Measurements from ENCODE around the gene CPNE4.

Gene CPNE4

DNA sequence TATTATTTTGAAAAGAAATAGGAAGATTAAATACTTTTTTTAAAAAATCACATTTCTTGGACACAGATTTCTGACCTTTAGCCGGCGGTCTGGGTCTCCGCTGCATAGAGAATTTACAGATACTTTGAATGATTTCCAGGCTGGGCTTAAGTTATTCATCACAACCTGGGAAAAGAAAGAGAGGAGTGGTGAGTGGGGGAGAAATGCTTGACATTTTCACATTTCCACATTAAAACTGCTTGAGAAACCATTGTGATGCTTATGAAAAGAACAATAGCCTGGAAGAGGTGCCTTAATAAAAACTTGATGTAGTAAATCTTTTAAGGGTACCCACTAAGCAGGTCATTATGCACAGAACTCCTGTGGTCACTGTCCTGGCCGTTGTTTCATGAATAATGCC lies 365.2 kb downstream of the CPNE4 start:
- no peak for DNase-seq

DNA sequence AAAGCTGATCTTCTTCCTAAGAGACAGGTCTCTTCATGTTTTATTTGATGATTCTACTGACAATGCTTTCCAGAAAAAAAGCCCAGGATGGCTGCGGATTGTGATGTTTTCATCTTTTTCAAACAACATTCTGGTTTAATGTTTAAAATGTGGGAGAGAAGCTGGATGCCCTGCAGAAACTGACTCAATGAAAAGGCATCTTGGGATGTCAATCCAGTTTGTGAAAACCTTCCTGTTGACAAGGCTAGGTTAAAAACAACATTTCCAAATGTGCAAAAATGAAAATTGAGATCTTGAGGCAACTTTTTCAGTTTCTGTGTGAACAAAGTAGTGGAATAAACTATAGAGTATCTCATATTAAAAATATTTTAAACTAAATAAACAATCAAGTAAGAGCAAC lies 376.0 kb downstream of the CPNE4 start:
- no peak for DNase-seq

DNA sequence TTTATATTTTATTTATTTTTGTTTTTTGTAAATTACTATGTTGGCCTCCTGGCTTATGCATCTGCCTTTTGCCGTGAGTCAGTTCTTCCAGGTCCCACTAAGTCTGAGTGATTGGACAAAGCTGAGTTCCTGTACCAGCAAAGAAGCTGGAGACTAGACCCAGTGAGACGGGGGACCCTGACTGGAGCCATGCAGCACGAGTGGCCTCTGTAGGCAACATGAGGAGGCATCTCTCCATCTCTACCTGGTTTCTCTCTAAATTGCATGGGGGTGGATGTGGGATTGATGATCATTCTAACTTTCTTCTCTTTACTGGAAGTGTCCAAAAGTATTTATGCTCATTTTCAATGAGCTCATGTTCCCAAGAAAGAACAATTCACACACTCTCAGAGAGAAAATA lies 376.7 kb downstream of the CPNE4 start:
- DNase-seq = no peak

DNA sequence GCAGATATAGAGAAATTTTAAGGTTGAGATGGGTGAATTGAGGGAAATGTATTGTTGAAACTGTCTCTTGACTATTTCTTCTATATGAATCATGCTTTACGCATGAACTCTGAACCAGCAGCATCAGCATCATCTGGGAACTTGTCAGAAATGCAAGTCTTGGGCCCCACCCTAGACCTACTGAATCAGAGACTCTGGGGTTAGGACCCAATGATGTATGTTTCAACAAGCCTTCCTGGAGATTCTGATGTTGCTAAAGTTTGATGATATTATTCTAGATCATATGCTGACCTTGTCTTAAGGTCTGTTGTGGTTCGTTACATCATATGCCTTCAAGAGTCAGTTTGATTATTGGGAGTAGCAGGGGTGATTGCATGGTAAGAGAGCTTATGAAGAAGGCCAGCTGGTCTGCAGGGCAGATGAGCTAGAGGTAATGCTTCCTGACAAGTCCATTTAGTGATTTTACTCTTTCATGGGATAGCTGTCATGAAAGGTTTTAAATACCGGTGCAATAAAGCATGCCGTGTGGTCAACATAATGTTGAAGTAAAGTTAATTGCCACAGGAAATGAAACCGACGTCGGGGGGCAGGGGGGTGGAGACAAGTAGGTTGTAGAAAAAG lies 379.6 kb downstream of the CPNE4 start:
- DNase-seq = no peak

DNA sequence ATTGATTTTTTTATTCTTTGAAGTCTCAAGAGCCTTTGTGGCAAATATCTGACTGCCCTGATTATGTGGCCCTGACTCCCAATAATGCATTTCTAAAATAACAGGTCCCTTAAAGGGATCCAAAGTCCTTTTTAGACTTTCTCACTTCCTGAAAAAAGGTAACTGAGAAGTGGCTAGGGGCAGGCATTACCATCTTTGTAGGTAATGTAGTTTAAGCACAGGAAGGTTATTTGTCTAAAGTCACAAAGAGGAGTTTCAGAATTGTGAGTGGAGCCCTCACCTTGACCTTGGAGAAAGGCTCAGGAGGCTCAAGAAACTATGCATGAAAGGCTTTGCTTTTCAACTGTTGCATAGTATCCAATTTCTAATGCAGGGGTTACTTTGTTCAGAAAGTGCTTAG lies 389.2 kb downstream of the CPNE4 start:
- DNase-seq = no peak

DNA sequence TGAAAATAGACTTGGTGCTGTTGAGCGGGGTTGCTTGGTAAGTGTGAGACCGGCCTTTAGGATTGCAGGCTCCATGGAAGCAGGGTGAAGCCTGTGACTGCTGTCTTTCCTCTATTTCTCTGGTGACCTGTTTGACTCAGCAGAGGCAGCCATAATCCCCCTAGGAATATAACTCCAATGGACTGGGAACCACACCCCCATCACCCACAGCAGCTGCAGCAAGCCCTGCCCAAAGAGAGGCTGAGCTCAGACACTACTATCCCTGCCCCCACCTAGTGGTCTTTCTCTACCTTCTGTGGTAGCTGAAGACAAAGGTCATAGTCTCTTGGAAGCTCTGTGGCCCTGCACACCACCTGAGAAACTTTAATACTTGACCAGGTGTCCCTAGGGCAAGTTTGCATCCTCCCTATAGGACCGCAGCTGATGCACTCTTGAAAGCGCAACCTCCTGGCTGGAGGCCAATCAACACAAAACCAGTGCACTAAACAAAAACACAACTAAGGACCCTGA lies 398.5 kb downstream of the CPNE4 start:
- no peak for DNase-seq

DNA sequence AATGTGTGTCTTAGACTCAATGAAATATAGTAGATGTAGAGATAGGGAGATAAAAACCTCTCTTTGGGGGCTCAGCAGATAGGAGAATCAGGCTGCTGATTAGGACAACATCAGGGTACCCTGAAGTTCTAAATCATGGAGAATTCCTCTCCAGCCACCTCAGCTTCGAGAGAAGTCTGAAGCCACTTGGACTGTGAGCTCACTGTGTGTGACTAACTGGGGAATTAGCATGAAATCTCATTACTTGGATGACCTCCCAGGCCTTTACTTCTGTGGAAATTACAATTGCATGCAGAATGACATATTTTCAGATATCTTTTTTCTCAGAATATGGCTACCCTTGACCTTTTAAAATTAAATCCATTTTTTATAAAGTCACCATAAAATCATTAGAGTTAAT lies 404.0 kb downstream of the CPNE4 start:
- DNase-seq = no peak

DNA sequence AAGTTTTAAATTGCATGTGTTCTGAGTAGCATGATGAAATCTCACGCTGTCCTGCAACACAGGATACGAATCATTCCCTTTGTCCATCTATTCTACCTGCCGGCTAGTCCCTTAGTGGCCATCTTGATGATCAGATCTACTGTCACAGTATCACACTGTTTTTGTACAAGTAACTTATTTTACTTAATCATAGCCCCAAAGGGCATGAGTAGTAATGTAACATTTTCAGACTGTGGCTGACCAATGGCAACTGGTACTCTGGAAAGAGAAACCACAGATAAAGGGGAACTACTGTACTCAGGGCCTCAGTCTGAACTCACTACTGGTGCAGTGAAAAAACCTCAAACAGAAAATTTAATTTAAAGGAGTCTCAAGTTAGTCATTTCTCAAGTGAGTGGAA lies 404.7 kb downstream of the CPNE4 start:
- DNase-seq = no peak

DNA sequence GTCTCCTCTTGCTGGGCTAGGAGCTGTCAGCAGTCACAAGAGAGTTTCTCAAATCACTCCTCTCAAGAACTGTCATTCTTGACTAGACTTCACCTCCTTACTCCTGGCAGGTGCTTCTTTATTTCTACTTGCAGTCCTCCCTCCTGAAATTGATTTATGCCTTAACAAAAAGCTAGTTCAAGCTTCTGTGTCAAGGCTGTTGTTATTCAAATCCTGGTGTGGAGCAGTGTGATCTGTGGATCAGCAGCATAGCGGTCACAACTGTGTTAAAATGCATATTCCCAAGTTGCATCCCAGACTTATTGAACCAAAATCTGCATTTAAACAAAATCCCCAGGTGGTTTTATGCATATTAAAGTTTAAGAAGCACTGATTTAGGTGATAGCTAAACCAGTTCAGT lies 411.4 kb downstream of the CPNE4 start:
- DNase-seq = no peak

DNA sequence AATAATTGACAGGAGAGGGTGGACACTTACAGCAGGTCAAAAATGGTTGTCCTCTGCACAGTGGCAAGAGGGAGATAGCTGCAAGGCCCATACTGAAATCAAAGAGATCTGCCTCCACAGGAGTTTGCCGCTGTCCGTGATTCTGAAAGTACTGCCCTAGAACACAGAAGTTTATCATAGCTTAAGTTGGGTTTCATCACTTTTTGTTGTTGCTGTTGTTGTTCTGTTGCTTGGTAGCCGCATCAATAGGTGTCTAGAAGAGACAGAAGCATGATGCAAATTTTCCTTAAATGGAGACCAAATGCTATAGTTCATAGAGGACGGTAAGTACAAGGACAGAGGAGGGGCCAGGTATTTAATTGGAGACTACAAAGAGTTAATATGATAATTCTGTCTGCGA lies 412.1 kb downstream of the CPNE4 start:
- no peak for DNase-seq

DNA sequence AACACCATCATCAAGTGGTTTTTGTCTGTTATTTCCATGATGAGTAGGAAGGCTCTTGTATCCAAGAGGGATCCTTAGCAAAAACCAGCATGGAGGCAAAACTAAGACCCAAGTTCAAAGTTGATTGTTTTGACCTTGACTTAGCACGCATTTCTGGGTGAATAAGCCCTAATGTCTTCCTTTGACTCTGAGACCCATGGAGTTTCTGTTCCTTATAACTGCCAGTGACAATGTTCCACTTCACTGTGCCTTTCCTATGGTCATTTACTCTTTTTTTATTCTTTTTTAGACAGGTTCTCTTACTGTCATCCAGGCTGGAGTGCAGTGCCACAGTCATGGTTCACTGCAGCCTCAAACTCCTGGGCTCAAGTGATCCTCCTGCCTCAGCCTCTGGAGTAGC lies 413.8 kb downstream of the CPNE4 start:
- DNase-seq = no peak

DNA sequence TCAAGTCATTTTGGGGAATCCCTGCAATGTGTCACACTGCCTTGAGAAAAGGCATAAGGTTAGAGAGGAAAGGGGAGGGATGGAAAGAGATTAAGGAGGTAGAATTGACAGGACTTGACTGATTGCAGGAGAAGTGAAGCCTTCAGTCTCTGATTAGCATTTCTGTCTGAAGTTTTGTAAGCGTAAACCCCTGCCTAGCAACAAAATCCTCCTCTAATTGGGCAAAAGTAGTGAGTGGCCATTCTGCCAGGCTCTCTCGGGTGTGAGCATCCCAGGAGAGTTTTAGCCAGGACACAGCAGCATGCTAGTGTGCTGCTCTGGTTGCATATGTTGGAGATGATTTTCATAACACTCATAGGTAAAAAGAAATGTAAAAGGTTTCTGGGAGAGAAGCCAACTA lies 415.0 kb downstream of the CPNE4 start:
- DNase-seq = no peak

DNA sequence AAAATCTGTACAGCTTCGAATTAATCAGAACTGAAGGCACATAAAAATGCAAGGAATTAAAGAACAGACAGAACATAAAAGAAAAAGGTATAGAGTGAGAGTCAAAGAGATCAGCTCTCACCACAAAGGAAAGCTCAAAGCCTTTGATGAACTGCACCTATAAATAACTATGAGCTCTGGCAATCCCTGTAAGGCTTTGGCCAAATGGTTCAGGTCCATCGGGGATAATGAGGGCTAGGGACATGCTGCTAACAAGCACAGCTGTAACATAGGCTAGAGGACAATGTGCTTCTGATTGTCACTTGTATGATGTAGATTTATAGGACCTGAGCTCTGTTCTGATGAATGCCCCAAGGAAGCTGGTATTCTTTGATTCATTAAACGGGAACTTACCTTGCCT lies 418.1 kb downstream of the CPNE4 start:
- DNase-seq = no peak

DNA sequence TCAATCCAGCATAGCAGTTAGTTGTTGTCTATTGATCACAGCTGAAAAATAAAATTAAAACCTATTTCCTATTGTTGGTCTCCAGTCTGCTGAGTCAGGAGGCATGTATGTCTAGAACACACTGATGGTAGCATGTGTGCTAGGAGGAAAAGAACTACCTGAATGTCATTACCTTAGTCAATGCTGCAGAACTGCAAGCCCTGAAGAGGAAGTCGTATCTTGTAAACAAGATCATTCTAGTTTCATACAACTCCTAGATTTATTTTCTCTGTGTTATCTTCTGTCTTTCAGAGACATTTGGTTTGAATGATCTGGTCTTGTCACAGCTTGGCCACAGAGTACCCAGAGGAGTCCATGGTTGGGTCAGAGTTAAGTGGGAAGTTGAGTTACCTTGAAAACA lies 422.1 kb downstream of the CPNE4 start:
- no peak for DNase-seq

DNA sequence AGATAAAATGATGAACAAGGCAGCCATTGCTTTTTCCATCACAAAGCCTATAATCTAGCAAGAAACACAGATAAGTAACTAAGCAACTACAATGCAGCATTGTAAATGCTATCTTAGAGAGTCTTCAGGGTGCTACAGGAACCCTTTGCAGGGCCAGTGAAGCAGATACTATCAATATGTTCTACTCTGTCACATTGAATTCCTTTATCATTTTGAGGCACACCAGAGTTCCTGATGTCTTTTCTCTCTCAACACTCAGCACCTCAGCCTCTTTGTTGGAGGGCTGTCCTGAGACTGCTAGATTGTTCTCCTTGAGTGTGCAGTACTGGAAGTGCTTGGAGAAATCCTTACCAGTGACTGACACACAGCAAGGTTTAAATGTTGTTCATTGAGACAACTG lies 424.6 kb downstream of the CPNE4 start:
- DNase-seq = no peak

DNA sequence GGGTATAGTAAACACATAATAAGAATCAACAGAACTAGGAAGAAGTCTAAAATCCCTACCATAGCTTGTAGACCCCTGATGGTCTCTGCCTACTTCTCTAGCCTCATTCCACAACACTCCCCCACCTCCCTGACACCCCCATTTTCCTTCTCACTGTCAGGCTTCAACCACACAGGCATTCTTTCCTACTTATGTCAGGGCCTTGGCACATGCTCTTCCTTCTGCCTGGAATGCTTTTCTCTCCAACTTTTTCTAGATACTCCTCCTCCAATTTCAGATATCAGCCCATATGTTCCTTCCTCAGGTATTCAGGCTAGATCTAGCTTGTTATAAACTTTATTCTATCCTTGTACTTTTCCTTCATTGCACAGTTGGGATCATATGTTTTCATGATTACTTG lies 426.1 kb downstream of the CPNE4 start:
- no peak for DNase-seq

DNA sequence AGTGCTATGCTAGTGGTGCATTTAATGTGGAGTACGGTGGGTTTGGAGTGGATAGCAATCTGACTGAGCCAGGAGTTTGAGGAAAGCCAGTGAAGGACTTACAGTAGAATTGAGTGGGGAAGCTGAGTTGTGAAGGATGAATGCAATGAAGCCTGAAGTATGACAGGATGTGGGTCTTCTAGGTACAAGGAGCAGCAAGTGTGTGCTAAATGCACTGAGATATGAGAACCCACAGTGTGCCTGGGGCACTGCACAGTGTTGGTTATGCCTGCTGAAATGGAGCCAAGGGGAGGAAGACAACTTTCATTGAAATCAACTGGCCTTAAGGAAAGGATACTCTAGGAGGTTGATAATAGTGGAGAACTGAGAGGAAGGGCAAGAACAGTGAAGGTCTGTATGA lies 426.5 kb downstream of the CPNE4 start:
- DNase-seq = no peak

DNA sequence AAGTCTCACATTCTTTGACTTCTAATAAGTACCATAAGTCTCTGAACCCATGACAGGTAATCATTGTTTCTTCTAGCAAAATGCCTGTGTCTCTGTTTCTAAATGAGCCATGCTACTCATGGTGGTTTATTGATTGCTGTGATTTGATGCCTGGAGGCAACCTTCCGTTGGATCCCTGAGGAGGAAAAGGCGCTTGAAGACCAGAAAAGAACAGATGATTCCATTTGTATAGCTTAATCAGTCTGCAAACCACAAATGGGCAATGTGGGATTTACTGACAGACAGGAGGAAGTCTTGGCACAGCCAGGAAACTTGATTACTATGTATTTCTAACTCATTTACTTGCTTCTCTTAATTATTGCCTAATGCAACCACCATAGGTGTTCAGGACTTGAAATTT lies 428.9 kb downstream of the CPNE4 start:
- no peak for DNase-seq

DNA sequence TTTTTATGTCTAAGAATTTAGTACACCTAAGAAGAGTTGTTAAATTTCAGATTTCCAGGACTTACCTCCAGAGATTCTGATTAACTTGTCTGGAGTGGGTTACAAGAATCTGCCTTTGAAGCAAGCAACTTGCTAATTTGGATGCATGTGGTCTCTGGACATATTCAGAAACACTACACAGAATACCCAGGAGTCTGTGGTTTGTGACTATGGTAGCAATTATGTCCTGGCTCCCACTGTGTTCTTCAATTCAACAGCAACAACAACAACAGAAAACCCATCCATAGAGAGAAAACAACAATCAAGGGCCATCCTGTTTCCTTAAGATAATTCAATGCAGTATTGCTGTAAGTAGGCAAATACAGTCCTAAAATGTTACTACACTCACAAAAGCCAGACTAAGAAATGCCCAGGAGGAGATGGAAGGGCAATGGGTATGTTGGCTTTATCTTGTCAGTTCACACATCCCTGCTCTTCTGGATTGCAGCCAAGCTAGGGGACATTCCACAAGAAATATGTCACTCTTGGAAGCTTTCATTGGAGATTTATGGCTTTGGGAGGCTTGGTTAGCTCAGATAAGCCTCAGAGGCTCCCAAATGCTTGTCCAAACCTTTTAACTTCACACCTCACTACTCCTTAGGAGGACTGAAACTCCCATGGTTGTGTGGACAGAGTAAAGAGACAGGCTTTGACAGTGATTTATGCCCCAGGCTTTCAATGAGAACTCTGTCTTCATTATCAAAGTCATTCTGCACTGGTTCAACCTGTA lies 432.6 kb downstream of the CPNE4 start:
- no peak for DNase-seq

DNA sequence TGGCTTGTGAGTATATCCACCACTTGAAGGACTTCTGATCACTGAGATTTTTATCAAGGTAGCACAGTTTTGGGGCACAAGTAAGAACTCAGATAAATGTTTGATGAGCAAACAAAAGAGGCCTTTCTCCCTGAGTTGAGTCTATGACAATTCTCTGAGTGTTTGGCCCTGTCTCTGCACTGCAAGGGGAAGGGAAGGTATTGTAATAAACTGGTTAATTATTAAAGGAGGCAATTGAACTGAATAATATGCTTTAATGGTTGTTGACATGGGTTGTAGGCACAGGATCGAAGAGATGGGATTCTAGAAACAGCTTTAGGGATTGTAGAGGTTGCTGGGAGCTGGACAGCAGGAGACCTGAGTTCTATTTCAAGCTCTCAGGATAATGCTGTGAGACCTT lies 437.0 kb downstream of the CPNE4 start:
- DNase-seq = no peak

DNA sequence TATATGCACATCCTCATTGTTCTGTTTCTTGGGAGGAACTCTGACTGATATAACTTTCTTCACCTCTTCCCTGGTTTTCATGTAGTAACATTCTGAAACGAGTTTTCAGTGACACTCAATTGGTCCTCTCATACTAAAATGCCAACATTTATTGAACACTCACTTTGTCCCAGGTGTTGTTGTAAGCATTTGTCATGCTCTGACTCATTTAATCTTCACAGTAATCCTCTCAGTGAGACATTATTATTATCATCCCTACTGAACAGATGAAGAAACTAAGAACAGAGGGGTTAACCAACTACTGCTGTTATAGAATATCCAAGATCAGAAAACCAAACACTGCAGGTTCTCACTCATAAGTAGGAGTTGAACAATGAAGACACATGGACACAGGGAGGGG lies 437.9 kb downstream of the CPNE4 start:
- DNase-seq = no peak

DNA sequence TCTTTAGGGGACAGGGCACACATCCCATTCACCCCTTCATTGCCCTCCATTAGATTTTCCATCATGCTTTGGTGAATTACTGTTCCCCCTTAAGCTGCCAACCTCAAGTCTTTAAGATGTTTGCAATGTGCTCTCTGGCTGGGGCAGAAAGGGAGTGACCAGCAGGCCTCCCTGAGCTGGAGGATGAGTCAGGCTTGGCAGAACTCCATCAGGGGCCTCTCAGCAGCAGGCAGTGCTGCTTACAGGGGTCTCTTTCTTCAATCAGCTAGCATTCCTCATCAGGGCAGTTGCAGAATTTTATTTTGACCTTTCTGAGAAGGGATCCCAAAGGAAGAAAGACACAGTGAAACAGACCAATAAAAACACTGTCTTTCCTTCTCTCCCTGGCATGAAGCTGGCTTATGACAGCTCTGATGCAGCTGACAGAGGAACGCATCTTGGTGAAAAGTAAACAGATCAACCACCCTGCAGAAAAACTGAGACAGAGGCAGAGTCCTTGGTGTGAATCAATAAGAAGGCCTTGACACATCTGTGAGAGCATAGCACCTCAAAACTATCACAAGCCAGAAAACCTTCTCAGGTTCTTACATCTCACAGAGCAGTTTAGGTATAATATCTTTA lies 443.3 kb downstream of the CPNE4 start:
- no peak for DNase-seq

DNA sequence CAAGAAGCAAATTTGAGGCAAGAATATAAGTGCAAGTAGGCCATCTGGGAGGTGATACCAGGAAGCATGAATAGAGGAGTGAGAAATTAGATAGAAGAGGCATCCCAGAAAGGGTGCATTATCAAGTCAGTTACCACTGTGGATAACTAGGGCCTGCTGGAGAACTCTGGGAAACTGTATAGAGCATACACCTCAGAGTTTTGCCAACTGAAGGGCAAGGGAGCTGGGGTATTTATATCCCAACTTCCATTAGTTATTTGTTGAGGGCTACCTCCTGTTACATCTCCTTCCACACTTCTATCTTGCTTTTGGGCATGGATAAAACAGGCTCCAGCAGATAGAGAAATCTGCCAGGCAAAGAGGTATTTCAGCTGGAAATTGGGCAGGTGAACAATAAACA lies 448.5 kb downstream of the CPNE4 start:
- no peak for DNase-seq

DNA sequence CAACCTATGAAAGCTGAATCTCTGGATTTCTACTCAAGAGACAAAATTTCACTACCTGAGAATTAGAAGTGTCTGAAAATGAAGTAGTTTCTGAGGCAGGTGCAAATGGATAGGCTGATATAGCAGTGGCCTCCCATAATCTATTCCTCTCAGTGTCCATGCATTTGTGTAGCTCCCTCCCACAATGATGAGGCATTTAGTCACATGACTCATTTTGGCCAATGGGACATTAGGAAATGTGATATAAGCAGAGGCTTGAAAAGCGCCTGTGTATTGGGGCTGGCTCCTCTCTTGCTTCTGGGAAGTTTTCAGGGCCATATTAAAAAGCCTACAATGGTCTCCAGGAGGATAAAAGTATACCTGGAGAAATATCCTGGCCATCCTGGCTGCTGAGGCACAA lies 452.4 kb downstream of the CPNE4 start:
- DNase-seq = no peak
